Stimulated activated naive CD8-positive, alpha-beta T cell treated with anti-CD3 and anti-CD28 coated beads, Interleukin-15, Interleukin-2, amounts not matched to agents 100 ng/mL and 50 ng/mL, for 24 hours (primary cell): ENCODE measurements around the gene RGS12.

ENCODE experiments used
- H3K27ac Mint-ChIP-seq: one replicate; pipeline ENCODE4 v1.8.0; 2021; ENCODE audit warnings: mild to moderate bottlenecking, mixed read lengths
- H3K27me3 Mint-ChIP-seq: one replicate; pipeline ENCODE4 v1.8.0; 2021; ENCODE audit warnings: mixed read lengths
- H3K36me3 Mint-ChIP-seq: one replicate; pipeline ENCODE4 v1.8.0; 2021; ENCODE audit warnings: low read depth, mixed read lengths
- H3K4me1 Mint-ChIP-seq: one replicate; pipeline ENCODE4 v1.8.0; 2021; ENCODE audit warnings: low read depth, mixed read lengths
- H3K4me3 Mint-ChIP-seq: one replicate; pipeline ENCODE4 v1.8.0; 2021; ENCODE audit warnings: mild to moderate bottlenecking, mixed read lengths
- H3K9me3 Mint-ChIP-seq: one replicate; pipeline ENCODE4 v1.8.0; 2021; ENCODE audit warnings: mixed read lengths

RGS12 gene

GRCh38 chr4:3284734-3285557, 7.9 kb upstream of the RGS12 start:
- Mint-ChIP-seq H3K27ac (no peak overlapping the region), H3K4me1 (peaks cover 6% of the 10 kb centered on the region), H3K4me3 (no peak overlapping the region), H3K27me3 (peaks cover 26% of the 10 kb centered on the region), H3K36me3 (no peaks in the 10 kb centered on the region), H3K9me3 (peaks cover 10% of the 10 kb centered on the region)

- H3K27ac Mint-ChIP-seq, result no peak overlapping the region
- H3K4me1 Mint-ChIP-seq, result peaks cover 6% of the 10 kb centered on the region
- H3K27me3 Mint-ChIP-seq, result peaks cover 23% of the 10 kb centered on the region
- H3K4me3 Mint-ChIP-seq, result no peak overlapping the region
- H3K36me3 Mint-ChIP-seq, result no peaks in the 10 kb centered on the region
- H3K9me3 Mint-ChIP-seq, result peaks cover 7% of the 10 kb centered on the region
These were observed 7.1 kb upstream of the RGS12 start for GRCh38 chr4:3285558-3286334.

- Mint-ChIP-seq H3K4me3 (no peak overlapping the region), H3K27me3 (peaks cover 22% of the 10 kb centered on the region), H3K9me3 (peaks cover 4% of the 10 kb centered on the region), H3K27ac (no peak overlapping the region), H3K36me3 (no peaks in the 10 kb centered on the region), H3K4me1 (peaks cover 9% of the 10 kb centered on the region)
These were observed 6.3 kb upstream of the RGS12 start for GRCh38 chr4:3286335-3287175.

GRCh38 chr4:3287271-3287971, 5.4 kb upstream of the RGS12 start:
- Mint-ChIP-seq H3K9me3 (no peaks in the 10 kb centered on the region), H3K27me3 (peaks cover 22% of the 10 kb centered on the region), H3K36me3 (no peaks in the 10 kb centered on the region), H3K4me1 (peaks cover 14% of the 10 kb centered on the region), H3K27ac (no peak overlapping the region), H3K4me3 (no peak overlapping the region)

- peaks cover 22% of the 10 kb centered on the region for H3K27me3 Mint-ChIP-seq
- H3K9me3 Mint-ChIP-seq, result no peaks in the 10 kb centered on the region
- no peak overlapping the region for H3K4me3 Mint-ChIP-seq
- no peaks in the 10 kb centered on the region for H3K36me3 Mint-ChIP-seq
- H3K27ac Mint-ChIP-seq, result no peak overlapping the region
- H3K4me1 Mint-ChIP-seq, result peaks cover 14% of the 10 kb centered on the region
These were observed 4.8 kb upstream of the RGS12 start for GRCh38 chr4:3287972-3288570.

- Mint-ChIP-seq H3K9me3 (no peaks in the 10 kb centered on the region), H3K36me3 (no peaks in the 10 kb centered on the region), H3K4me3 (no peak overlapping the region), H3K27ac (no peak overlapping the region), H3K4me1 (peaks cover 17% of the 10 kb centered on the region), H3K27me3 (peaks cover 18% of the 10 kb centered on the region)
These were observed 4.2 kb upstream of the RGS12 start for GRCh38 chr4:3288571-3289094.

- Mint-ChIP-seq H3K9me3 (no peaks in the 10 kb centered on the region), H3K27me3 (peaks cover 13% of the 10 kb centered on the region), H3K36me3 (no peaks in the 10 kb centered on the region), H3K4me1 (peaks cover 19% of the 10 kb centered on the region), H3K27ac (no peak overlapping the region), H3K4me3 (no peak overlapping the region)
These were observed 2.3 kb upstream of the RGS12 start for GRCh38 chr4:3290476-3290875.

- peaks cover 17% of the 10 kb centered on the region for H3K4me1 Mint-ChIP-seq
- H3K36me3 Mint-ChIP-seq, result no peaks in the 10 kb centered on the region
- H3K4me3 Mint-ChIP-seq, result no peak overlapping the region
- peaks cover 15% of the 10 kb centered on the region for H3K27me3 Mint-ChIP-seq
- no peaks in the 10 kb centered on the region for H3K9me3 Mint-ChIP-seq
- H3K27ac Mint-ChIP-seq, result no peak overlapping the region
These were observed 1.9 kb upstream of the RGS12 start for GRCh38 chr4:3290889-3291321.

GRCh38 chr4:3291411-3291968, 1.3 kb upstream of the RGS12 start:
- Mint-ChIP-seq H3K9me3 (no peaks in the 10 kb centered on the region), H3K4me3 (peak overlapping the region; percentile 87), H3K36me3 (no peaks in the 10 kb centered on the region), H3K4me1 (peaks cover 13% of the 10 kb centered on the region), H3K27me3 (peaks cover 21% of the 10 kb centered on the region), H3K27ac (peak overlapping the region; percentile 79)

- Mint-ChIP-seq H3K27ac (peak overlapping the region; percentile 79), H3K36me3 (no peaks in the 10 kb centered on the region), H3K27me3 (peaks cover 23% of the 10 kb centered on the region), H3K9me3 (no peaks in the 10 kb centered on the region), H3K4me3 (peak overlapping the region; percentile 87), H3K4me1 (peaks cover 13% of the 10 kb centered on the region)
These were observed 751 bp upstream of the RGS12 start for GRCh38 chr4:3291969-3292570.

- no peaks in the 10 kb centered on the region for H3K36me3 Mint-ChIP-seq
- H3K4me1 Mint-ChIP-seq, result peaks cover 13% of the 10 kb centered on the region
- no peaks in the 10 kb centered on the region for H3K9me3 Mint-ChIP-seq
- no peak overlapping the region for H3K27ac Mint-ChIP-seq
- peak overlapping the region; percentile 53 for H3K4me3 Mint-ChIP-seq
- H3K27me3 Mint-ChIP-seq, result peaks cover 22% of the 10 kb centered on the region
These were observed 875 bp downstream of the RGS12 start for GRCh38 chr4:3293401-3294391.

GRCh38 chr4:3294401-3295241, 1.8 kb downstream of the RGS12 start:
- H3K27me3 Mint-ChIP-seq, result peaks cover 21% of the 10 kb centered on the region
- H3K9me3 Mint-ChIP-seq, result no peaks in the 10 kb centered on the region
- no peak overlapping the region for H3K27ac Mint-ChIP-seq
- H3K4me1 Mint-ChIP-seq, result peaks cover 13% of the 10 kb centered on the region
- no peaks in the 10 kb centered on the region for H3K36me3 Mint-ChIP-seq
- H3K4me3 Mint-ChIP-seq, result no peak overlapping the region
